ENCODE measurements around the gene AP1S1. TPM values are rescaled to one million over a fixed set of nuclear protein-coding genes. Genes with fewer than 3 reads are reported as not detected.

The AP1S1 gene
- total RNA-seq, 4 donors from 2014 or later: 28.2 to 44.4 (median 35.5) TPM

DNA sequence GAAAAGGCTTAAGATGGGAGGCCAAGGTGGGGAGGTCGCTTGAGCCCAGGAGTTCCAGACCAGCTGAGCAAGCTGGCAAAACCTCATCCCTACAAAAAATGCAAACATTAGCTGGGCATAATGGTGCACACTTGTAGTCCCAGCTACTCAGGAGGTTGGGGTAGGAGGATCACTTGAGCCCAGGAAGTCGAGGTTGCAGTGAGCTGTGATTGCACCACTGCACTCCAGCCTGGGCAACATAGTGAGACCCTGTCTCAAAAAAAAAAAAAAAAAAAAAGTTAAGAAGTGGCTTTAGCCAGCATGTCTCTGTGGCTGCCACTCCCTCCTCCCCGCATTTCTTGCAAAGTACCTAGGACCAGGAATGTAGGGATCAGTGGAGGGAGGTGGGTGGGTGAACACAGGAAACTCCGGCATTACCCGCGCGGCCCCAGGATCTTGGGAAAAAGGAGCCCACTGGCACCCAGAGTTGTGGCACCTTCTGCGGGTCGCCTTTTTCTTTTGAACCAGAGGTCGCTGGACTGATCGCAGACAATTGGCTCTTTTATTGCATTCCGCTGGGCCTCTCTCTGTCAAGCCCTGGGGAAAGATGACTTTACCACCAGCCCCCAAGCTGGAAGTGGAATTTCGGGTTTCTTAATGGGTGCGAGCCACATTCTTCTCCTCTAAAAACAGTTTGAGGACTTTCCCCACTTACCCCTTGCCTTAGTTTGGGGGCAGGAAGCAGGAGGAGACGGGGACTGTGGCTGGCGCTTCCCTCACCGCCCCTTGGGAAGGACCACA is 7.6 kb downstream of the AP1S1 start:
- Histone ChIP-seq H3K27me3 (peaks cover 17 to 88% (median 54%) of the 10 kb centered on the region in 4 donors), H3K36me3 (peaks cover 25 to 51% (median 41%) of the 10 kb centered on the region in 4 donors), H3K9me3 (no peaks in the 10 kb centered on the region), H3K27ac (replicated peaks in 1 of 4) (no peak overlapping the region), H3K4me3 (peak overlapping the region in 1 of 4 donors; percentile 47), H3K4me1 (peaks cover 40 to 44% (median 42%) of the 10 kb centered on the region in 4 donors)
- DNase-seq (ENCODE audit: extremely low spot score): no peak
- WGBS: 83% methylated on average over 17 of the region's 17 CpGs
- intact Hi-C loops (cut with DNase I): no loop called here
- no peak for TF ChIP-seq POLR2AphosphoS5 (IDR thresholded peaks at IDR 0.05)
- TF ChIP-seq POLR2A (IDR thresholded peaks at IDR 0.05; ENCODE audit: low read depth): no peak
- TF ChIP-seq, protein P1, sequence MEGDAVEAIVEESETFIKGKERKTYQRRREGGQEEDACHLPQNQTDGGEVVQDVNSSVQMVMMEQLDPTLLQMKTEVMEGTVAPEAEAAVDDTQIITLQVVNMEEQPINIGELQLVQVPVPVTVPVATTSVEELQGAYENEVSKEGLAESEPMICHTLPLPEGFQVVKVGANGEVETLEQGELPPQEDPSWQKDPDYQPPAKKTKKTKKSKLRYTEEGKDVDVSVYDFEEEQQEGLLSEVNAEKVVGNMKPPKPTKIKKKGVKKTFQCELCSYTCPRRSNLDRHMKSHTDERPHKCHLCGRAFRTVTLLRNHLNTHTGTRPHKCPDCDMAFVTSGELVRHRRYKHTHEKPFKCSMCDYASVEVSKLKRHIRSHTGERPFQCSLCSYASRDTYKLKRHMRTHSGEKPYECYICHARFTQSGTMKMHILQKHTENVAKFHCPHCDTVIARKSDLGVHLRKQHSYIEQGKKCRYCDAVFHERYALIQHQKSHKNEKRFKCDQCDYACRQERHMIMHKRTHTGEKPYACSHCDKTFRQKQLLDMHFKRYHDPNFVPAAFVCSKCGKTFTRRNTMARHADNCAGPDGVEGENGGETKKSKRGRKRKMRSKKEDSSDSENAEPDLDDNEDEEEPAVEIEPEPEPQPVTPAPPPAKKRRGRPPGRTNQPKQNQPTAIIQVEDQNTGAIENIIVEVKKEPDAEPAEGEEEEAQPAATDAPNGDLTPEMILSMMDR (IDR thresholded peaks at IDR 0.05): no peak
- no peak for TF ChIP-seq EP300 (IDR thresholded peaks at IDR 0.05)

DNA sequence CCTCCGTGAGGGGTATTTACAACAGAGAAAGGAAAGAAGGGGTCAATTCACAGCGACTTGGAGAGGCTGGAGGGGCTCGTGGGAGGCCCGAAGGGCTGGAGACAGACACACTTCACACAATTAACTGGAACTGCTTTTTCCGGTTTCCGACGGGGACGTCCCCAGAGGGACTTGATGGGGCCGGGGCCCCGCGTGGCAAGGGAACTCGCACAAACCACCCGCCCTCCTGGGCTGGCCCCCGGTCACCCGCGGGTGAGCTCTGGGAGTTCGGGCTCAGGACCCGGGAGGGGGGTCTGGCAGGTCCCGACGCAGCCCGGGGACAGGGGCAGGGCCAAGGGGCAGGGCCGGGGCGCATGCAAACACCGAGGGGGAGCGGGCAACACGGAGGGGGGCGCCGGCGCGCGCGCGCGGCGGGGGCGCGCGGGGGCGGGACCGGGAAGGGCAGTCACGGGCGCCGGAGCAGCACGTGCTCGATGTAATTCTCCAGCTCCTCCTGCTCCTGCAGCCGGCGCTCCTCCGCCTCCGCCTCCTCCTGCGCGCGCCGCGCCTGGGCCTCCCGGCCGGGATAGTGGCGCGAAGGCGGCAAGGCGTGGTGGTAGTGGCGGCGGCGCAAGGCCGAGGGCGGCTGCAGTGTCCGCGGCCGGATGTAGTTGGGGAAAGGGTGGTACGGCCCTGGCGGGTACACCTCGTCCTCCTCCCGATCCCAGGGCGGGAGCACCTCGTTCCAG is 8.4 kb downstream of the AP1S1 start:
- Histone ChIP-seq H3K9me3 (no peaks in the 10 kb centered on the region), H3K27me3 (peaks cover 17 to 96% (median 62%) of the 10 kb centered on the region in 4 donors), H3K4me1 (peaks cover 40 to 44% (median 42%) of the 10 kb centered on the region in 4 donors), H3K4me3 (peak overlapping the region; percentile 41 to 55 (median 45)), H3K36me3 (peaks cover 25 to 42% (median 33%) of the 10 kb centered on the region in 4 donors), H3K27ac (replicated peaks in 1 of 4) (no peak overlapping the region)
- TF ChIP-seq POLR2AphosphoS5 (IDR thresholded peaks at IDR 0.05) (no peak), POLR2A (IDR thresholded peaks at IDR 0.05; ENCODE audit: low read depth) (no peak)
- WGBS: 25% methylated on average over 8 of the region's 74 CpGs
- no peak for DNase-seq (ENCODE audit: extremely low spot score)
- intact Hi-C loops (cut with DNase I): no loop called here

DNA sequence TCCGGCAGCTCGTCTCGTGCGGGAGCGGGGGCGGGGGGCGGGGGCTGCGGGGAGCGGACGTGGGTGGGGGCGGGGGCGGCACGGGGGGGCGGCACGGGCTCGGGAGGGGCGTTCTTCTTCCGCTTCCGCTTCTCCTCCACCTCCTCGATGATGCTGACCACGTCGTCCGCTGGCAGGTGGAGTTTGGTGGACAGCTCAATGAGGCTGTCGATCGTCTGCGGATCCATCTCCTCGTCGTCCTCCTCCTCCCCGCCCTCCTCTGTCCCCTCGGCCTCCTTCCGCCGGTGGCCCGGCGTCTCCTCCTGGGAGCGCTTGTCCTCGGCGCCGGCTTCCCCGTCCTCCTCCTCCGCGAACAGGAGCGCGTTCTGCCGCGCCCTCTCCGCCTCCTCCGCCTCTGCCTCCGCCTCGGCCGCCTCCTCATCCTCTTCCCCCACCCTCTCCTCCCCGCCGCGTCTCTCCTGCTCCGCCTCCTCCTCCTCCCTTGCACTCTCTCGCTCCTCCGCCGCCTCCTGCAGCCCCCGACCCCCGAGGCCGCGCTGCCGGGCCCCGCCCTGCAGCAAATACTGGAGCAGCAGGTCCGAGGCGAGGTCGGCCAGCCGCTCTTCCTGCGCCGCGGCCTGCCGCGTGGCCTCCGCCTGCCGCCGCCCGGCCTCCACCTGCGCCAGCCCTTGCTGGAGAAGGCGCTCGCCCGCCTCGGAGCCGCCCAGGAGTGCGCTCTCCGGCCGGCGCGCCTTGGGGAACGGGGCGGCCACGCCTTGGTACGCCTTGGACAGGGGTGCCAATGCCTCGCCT is 9.2 kb downstream of the AP1S1 start:
- Histone ChIP-seq H3K9me3 (no peaks in the 10 kb centered on the region), H3K36me3 (peaks cover 20 to 35% (median 27%) of the 10 kb centered on the region in 4 donors), H3K27ac (replicated peaks in 1 of 4) (no peak overlapping the region), H3K27me3 (peaks cover 17 to 100% (median 70%) of the 10 kb centered on the region in 4 donors), H3K4me3 (peak overlapping the region; percentile 41 to 55 (median 45)), H3K4me1 (peaks cover 40 to 44% (median 42%) of the 10 kb centered on the region in 4 donors)
- WGBS: 2% methylated on average over 38 of the region's 92 CpGs
- TF ChIP-seq POLR2A (IDR thresholded peaks at IDR 0.05; ENCODE audit: low read depth) (no peak), POLR2AphosphoS5 (IDR thresholded peaks at IDR 0.05) (no peak), EP300 (IDR thresholded peaks at IDR 0.05) (no peak)
- TF ChIP-seq, protein P1 (IDR thresholded peaks at IDR 0.05): no peak
- intact Hi-C loops (cut with DNase I): no loop called here
- no peak for DNase-seq (ENCODE audit: extremely low spot score)

DNA sequence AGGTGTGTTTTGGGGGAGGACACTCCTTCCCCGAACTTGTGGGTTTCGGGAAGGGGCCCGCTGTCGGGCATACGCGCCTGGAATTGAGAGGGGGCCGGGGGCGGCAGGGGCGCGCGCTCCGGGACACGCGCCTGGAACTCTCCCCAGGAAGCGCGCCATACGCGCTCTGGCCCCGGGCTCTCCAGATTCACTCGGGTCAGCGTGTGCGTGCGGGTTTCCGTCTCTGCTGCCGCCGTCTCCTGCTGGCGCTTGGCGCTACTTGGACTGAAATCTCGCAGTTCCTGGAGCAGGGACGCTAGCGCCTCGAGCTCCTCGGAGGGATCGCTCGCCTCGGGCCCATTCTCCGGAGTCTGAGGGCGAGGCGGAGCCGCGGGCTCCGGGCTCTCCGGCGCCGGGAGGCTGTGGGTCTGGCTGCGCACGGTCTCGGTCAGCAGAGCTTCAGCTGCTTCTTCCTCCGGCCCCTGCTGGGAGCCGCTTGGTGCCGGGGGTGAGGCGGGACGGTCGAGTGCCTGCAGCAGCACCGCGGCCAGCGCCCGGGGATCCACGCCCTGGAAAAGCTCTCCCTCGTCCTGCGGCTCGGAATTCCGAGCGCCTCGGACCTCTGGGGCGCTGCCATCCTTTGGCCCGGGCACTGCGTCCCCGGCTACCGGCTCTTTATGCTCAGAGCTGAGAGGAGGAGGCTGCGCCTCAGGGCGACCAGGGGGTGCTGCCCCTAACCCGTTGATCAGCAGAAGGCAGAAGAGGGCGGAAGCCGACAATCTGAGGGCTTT is 10.0 kb downstream of the AP1S1 start:
- H3K36me3 ChIP-seq: peaks cover 13 to 27% (median 19%) of the 10 kb centered on the region in 4 donors
- peak overlapping the region; percentile 41 to 55 (median 45) for H3K4me3 ChIP-seq
- intact Hi-C loops (cut with DNase I): no loop called here
- peaks cover 21 to 100% (median 75%) of the 10 kb centered on the region in 4 donors for H3K27me3 ChIP-seq
- TF ChIP-seq POLR2A (IDR thresholded peaks at IDR 0.05; ENCODE audit: low read depth) (no peak), EP300 (IDR thresholded peaks at IDR 0.05) (no peak), POLR2AphosphoS5 (IDR thresholded peaks at IDR 0.05) (no peak)
- TF ChIP-seq, protein P1 (IDR thresholded peaks at IDR 0.05): no peak
- 5% methylated on average over 10 of the region's 75 CpGs for WGBS
- no peak overlapping the region for H3K27ac ChIP-seq (replicated peaks in 1 of 4)
- H3K4me1 ChIP-seq: peaks cover 40 to 47% (median 42%) of the 10 kb centered on the region in 4 donors
- no peak for DNase-seq (ENCODE audit: extremely low spot score)
- no peaks in the 10 kb centered on the region for H3K9me3 ChIP-seq

Data from esophagus muscularis mucosa (tissue), 4 donors.